HG02981 (cell line): ENCODE results near the gene CSNK1G2.
"Not testable (repeated sequence)": the region's sequence is repeated elsewhere in the genome, so short reads cannot be mapped to it uniquely, and the experiment has no call there.

ENCODE experiments used
- ATAC-seq: cut with Tn5 transposase; IDR thresholded peaks from one replicate; pipeline ENCODE4 v1.9.1; 2021; ENCODE audit warnings: mild to moderate bottlenecking, moderate library complexity; ENCODE audit not compliant: unreplicated experiment

Gene CSNK1G2

GRCh38 chr19:1986357-1987162 is 45.6 kb downstream of the CSNK1G2 start:
- ATAC-seq = no peak

- no peak for ATAC-seq
Measured at GRCh38 chr19:1987197-1988187, 46.5 kb downstream of the CSNK1G2 start.

- ATAC-seq = not testable (repeated sequence)
Measured at GRCh38 chr19:1988464-1988863, 47.5 kb downstream of the CSNK1G2 start.

- ATAC-seq = no peak
Measured at GRCh38 chr19:1989513-1990229, 48.7 kb downstream of the CSNK1G2 start.

DNA sequence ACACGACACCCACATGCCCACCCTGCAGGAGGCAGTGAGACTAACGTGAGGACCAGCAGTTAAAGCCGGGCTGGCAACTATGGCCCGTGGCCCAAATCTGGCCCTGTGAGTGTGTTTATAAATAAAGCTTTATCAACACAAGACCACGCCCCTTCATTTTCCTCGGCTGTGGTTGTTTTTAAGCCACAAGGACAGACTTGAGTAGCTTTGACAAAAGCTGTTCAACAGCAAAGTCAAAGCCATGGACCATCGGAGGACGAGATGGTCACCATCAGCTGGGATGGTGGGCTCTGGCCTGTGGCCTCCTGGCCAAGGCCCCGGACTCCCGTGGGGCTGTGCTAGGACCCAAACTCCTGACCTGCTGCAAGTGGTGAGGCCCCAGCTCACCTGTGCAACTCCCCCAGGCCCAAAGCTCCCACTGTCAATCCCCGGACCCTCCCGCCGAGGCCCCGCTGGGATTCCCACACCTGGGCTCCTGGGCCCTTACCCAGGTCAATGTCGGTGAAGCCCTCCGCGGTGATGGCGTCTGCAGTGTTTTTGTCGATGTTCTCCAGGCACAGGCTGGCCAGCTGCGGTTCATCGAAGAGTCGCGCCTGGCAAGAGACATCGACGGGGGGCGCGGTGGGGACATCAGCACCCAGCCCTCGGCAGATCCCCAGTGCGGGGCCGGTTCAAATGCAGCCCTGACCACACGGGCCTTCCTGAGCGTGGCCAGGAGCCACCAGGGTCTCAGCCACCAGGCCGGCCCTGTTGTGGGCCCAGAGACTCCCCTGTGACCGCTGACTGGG is 49.5 kb downstream of the CSNK1G2 start:
- ATAC-seq = no peak

- ATAC-seq = no peak
Measured at GRCh38 chr19:1991018-1991913, 50.3 kb downstream of the CSNK1G2 start.

GRCh38 chr19:1992759-1993260 is 51.8 kb downstream of the CSNK1G2 start:
- no peak for ATAC-seq

GRCh38 chr19:1997353-1998233 is 56.6 kb downstream of the CSNK1G2 start:
- ATAC-seq = no peak

GRCh38 chr19:1998712-1999708 is 58.0 kb downstream of the CSNK1G2 start:
- no peak for ATAC-seq

GRCh38 chr19:1999856-2000515 is 59.0 kb downstream of the CSNK1G2 start:
- ATAC-seq = no peak

GRCh38 chr19:2003874-2004273 is 62.9 kb downstream of the CSNK1G2 start:
- no peak for ATAC-seq

- ATAC-seq = no peak
Measured at GRCh38 chr19:2010135-2010668, 69.2 kb downstream of the CSNK1G2 start.

- ATAC-seq = no peak
Measured at GRCh38 chr19:2011169-2011568, 70.2 kb downstream of the CSNK1G2 start.

- no peak for ATAC-seq
Measured at GRCh38 chr19:2012941-2013682, 72.1 kb downstream of the CSNK1G2 start.

GRCh38 chr19:2013683-2013961 is 72.7 kb downstream of the CSNK1G2 start:
- ATAC-seq = no peak

- no peak for ATAC-seq
Measured at GRCh38 chr19:2014131-2014571, 73.2 kb downstream of the CSNK1G2 start.
